Stimulated activated CD4-positive, alpha-beta T cell treated with anti-CD3 and anti-CD28 coated beads, Interleukin-15, amount 100 ng/mL, for 24 hours (primary cell): ENCODE measurements around the gene STAT3.
A peak's percentile ranks its signal among the peaks of the same experiment; 100 is the strongest.
"Not testable (repeated sequence)": the region's sequence is repeated elsewhere in the genome, so short reads cannot be mapped to it uniquely, and the experiment has no call there.

Source experiments
- DNase-seq: peaks from one replicate; pipeline ENCODE4 v3.0.0-alpha.2; 2020

Gene STAT3

DNA sequence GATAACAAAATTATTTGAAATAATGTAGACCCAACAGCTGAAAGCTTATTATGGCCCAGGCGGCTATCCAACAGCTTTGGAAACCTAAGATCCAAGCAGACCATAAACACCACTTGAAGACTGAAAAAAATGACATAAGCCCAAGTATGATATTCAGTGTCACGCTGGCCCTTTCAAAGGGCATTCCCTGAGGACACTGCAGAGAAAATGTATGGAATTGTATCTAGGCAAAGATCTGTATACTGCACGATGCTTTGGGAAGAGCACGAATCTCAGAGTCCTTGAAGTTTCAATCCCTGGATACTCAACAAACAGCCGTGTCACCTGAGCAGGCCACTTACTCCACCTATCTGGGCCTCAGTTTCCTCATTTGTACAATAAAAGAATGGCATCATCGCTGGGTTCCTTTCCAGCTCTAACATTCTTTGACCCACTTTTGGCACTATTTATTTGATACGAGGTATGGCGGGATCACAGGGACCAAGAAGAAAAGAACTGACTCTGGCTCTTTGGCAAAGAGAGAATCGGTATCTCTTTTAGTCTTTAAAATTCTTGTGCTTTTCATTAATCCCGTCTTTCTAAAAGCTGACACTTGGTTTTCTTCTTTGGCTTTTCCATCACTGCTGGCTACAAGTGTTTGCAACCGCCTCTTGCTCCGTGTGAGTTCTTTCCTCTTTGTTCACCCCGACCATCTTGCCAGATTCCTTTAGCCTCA is 113.3 kb downstream of the STAT3 start:
- DNase-seq: no peak

DNA sequence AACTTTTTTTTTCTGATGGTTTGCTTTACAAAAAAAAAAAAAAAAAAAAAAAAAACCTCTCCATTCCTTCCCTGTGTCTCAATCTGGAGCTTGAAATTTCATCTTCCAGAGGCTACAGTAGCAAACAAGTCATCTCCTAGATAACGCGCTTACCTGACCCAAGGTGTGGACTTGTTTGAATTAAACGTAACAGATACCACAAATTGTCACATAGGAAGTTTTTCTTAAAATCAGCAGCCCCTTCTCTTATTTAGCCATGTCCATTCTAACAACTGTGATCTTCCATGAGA is 114.0 kb downstream of the STAT3 start:
- no peak for DNase-seq

DNA sequence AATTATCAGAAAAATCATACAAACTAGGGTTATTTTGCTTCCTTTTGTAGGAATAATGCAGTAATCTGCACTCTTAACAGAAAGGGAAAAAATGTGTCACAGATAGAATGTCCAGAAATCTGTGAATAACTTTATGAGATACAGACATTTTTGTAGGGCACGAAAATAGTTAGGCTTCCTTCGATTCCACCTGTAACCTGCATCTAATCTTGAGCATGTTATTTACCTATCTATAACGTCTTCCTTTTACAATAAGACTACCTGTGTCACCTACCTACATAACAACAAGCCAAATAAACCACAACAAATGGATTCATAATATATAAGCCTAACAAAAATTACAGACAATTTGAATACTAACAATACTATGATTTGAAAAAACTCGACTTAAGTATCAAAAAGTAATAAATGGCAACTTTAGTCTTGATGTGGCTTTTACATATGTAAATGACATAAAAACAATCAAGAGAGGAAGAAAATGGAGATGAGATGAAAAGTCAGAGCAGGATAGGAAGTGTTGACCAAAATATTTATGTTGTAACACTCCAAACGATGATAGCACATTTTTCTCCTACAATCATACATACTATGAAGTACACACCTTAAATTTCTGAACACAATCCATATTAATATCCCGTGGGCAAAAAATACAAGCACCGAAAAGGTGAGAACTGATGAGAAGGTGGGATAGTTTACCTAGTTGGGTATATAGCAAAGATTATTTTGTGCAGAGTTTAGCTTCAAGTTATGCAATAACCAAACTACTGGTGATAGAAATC is 114.6 kb downstream of the STAT3 start:
- no peak for DNase-seq

DNA sequence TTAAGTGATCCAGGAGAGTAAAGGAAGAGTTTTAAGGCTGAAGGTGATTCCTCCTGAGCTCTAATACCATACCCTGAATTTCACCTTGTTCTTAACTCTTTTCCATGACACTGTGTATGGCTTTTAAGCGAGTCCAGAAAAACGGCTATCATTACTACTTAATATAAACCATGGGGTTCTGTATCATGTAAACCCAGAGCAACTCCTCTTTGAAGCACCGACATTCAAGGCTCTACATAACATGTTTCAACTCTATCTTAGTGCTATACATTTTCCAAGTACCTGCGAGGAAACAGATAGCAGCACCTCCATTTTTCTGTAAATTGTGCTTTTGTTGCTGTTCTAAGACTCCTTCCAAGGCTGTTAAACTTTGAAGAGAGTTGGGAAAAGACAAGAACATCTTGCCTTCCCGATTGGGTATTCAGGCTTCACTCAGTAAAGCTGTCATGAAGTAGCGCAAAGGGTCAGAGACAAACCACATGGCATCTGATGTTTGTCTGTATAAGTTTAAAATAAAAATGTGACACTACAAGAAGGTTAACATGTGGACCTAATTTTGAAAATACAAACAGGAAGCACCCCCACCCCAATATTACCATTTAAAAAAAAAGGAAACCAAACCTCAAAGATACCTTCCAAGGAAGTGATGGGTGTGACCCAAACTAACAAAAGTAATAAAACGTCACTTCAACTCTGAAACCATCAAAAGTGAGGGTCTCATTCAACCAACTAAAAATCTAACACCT is 115.9 kb downstream of the STAT3 start:
- no peak for DNase-seq

DNA sequence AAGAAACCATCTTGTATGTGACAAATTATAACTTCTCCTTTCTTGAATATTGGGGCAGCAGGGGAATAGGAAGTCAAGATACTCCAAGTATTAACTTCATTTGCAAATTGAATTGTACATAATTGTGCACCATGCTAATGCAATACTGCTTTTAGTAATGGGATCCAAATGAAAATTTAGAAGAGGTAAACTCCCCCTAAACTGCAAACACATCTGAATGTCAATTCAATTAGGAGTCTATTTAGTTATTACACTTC is 116.5 kb downstream of the STAT3 start:
- no peak for DNase-seq

DNA sequence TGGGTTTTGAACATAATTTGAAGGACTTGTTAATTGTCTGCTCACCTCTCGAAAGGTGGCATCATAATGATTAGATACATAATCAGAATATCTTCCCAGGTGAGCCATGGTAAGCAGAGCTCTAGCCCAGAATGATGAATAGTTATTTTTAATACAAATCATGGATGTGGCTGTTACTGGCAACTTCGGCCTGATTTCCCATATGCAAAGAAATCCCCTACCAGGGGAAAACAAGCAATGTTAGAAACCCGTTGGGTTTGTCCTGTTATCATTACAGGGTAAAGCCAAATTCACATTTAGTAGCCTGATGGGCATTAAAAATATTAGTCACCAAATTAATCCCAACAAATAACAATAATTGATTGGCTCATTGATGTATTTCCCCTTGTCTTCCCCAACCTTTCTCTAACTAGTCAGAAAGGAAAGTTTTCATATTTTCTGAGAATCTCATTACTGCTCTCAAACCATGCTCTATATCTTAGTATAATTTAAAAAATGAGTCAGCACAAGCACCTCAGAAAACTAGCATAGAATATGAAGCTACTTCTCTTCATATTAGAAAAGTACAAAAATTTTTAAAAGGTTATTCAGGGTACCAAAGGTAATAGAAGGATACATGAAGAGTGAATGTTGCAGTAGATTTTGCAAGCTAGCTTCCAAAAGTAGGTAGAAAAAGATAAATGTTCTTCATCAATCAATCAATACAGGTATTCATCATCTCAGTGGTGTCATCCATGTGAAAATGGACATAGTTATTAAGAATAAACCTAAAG is 117.0 kb downstream of the STAT3 start:
- no peak for DNase-seq

DNA sequence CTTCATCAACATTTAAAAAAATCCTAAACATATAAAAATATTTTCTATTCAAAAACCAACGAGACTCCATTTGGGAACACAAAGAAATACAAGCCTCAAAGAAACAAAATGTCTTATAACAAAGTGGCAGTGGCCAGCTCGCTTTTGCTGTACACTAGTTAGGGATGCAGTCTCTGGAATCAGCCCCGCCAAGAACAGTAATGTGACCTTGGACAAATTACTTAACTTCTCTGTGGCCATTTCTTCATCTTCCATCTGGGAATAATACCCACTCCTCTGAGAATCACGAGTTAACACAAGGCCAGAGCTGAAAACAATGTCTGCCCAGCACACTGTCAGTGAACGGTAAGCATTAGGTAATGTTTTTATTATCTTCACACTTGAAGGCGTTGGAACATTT is 117.6 kb downstream of the STAT3 start:
- no peak for DNase-seq

DNA sequence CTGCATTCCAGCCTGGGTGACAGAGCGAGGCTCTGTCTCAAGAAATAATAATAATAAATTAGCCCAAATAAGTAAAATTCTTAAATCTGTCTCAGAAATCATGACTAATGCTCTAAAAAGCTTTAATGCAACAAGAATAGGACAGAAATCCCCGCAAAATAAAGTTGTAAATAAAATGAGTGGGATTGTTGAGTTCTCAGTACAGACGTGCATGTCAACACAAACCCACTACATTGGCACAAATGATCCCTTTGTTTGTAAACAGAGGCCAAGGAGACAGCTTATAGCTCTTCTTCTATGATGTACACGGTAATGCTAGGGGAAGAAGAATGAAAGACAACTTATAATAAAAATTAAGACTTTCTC is 118.1 kb downstream of the STAT3 start:
- no peak for DNase-seq

DNA sequence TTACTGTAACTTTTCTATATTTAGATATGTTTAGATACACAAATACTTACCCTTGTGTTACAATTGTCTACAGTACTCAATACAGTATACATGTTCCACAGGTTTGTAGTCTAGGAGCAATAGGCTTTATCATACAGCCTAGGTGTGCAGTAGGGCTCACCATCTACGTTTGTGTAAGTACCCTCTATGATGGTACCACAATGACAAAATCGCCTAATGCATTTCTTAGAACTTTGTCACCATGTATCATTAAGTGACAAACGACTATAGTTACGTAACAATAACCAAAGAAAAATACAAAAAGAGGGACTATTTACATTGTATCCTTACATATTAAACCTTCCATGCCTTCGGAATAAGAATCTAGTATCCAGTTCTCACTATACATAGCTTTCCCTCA is 120.0 kb downstream of the STAT3 start:
- DNase-seq: no peak

DNA sequence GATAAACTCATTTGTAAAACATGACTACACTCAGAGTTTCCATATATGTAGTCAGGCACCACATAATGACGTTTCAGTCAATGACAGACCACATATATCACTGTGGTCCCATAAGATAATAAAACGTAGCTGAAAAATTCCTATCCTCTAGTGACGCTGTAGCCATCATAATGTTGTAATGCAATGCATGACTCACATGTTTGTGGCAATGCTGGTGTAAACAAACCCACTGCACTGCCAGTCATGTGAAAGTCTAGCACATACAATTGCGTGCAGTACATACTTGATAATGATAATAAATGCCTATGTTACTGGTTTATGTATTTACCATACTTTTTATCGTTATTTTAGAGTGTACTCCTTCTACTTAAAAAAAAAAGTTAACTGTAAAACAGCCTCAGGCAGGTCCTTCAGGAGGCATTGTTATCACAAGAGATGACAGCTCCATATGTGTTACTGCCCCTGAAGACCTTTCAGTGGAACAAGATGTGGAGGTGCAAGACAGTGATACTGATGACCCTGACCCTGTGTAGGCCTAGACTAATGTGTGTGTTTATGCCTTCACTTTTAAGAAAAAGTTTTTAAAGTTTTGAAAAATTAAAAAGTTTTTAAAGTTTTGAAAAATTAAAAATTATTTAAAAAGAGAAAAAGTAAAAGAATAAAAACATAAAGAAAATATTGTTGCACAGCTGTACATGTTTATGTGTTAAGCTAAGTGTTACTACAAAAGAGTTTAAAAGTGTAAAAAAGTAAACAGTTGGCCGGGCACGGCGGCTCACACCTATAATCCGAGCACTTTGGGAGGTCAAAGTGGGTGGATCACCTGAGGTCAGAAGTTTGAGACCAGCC is 121.1 kb downstream of the STAT3 start:
- peak; percentile 45 for DNase-seq

DNA sequence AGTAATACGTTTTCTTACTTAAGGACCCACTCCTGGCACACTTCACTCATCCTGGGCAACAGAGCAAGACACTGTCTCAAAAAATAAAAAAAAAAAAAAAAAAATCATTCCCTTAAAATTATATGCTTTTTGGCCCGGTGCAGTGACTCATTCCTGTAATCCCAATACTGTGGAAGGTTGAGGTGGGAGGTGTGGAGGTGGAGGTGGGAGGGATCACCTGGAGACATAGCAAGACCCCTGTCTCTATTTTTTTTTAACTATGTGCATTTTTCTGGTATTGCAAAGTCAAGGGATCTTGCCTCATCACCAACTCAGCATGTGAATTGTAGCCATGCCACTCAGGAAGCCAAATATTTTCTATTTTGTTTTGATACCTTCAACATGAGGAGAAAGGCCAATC is 121.8 kb downstream of the STAT3 start:
- DNase-seq: no peak

DNA sequence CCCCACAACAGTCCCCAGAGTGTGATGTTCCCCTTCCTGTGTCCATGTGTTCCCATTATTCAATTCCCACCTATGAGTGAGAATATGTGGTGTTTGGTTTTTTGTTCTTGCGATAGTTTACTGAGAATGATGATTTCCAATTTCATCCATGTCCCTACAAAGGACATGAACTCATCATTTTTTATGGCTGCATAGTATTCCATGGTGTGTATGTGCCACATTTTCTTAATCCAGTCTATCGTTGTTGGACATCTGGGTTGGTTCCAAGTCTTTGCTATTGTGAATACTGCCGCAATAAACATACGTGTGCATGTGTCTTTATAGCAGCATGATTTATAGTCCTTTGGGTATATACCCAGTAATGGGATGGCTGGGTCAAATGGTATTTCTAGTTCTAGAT is 123.9 kb downstream of the STAT3 start:
- not testable (repeated sequence) for DNase-seq
